GM03348 (cell line): ENCODE data around the gene CAMSAP2.

ENCODE experiments used
- DNase-seq: peaks from one replicate; pipeline ENCODE4 v3.0.0; 2012; ENCODE audit warnings: low spot score

The CAMSAP2 gene

GRCh38 chr1:200738327-200738948 is at the start of gene CAMSAP2:
Gene CAMSAP2, plus strand, starts transcription at chr1:200738893. Its CDS starts 935 bp downstream, at chr1:200739828.
- peak; percentile 98 for DNase-seq

GRCh38 chr1:200692316-200692715 is 46.4 kb upstream of the CAMSAP2 start:
- no peak for DNase-seq

- DNase-seq = no peak
These were observed 45.4 kb upstream of the CAMSAP2 start for GRCh38 chr1:200693327-200693726.

- no peak for DNase-seq
These were observed 44.0 kb upstream of the CAMSAP2 start for GRCh38 chr1:200694738-200695137.

GRCh38 chr1:200699871-200700270 is 38.8 kb upstream of the CAMSAP2 start:
- DNase-seq = peak; percentile 26

- no peak for DNase-seq
These were observed 33.6 kb upstream of the CAMSAP2 start for GRCh38 chr1:200704986-200705500.

GRCh38 chr1:200706111-200706814 is 32.4 kb upstream of the CAMSAP2 start:
- DNase-seq = no peak

GRCh38 chr1:200707116-200707515 is 31.6 kb upstream of the CAMSAP2 start:
- no peak for DNase-seq

- no peak for DNase-seq
These were observed 30.5 kb upstream of the CAMSAP2 start for GRCh38 chr1:200708161-200708560.

- DNase-seq = no peak
These were observed 29.9 kb upstream of the CAMSAP2 start for GRCh38 chr1:200708769-200709168.

GRCh38 chr1:200710166-200710565 is 28.5 kb upstream of the CAMSAP2 start:
- no peak for DNase-seq

- DNase-seq = no peak
These were observed 24.0 kb upstream of the CAMSAP2 start for GRCh38 chr1:200714504-200715187.

GRCh38 chr1:200720199-200720598 is 18.5 kb upstream of the CAMSAP2 start:
- DNase-seq = no peak

GRCh38 chr1:200724064-200724463 is 14.6 kb upstream of the CAMSAP2 start:
- DNase-seq = no peak

- DNase-seq = no peak
These were observed 11.4 kb upstream of the CAMSAP2 start for GRCh38 chr1:200727257-200727656.

- no peak for DNase-seq
These were observed 8.8 kb upstream of the CAMSAP2 start for GRCh38 chr1:200729863-200730262.

GRCh38 chr1:200731654-200732332 is 6.9 kb upstream of the CAMSAP2 start:
- DNase-seq = no peak

- no peak for DNase-seq
These were observed 6.3 kb upstream of the CAMSAP2 start for GRCh38 chr1:200732438-200732837.

GRCh38 chr1:200733907-200734306 is 4.8 kb upstream of the CAMSAP2 start:
- DNase-seq = no peak

GRCh38 chr1:200737647-200738291 is 924 bp upstream of the CAMSAP2 start:
- DNase-seq = no peak

- DNase-seq = peak; percentile 92
These were observed 407 bp downstream of the CAMSAP2 start for GRCh38 chr1:200738949-200739651.
